Spleen (tissue), 7 donors: ENCODE data around the gene ZNF595.

Source experiments
- CTCF ChIP-seq, 11 experiments: fragments of 200-600 bp in 7 of 11; fragments of 450-650 bp in 4 of 11; sonication (generic) in 4 of 11; IDR thresholded peaks in 8 of 11; conservative IDR thresholded peaks in 3 of 11; 1 replicate in 7 of 11; 2 replicates in 4 of 11; pipeline versions ENCODE4 v1.4.0 to v1.8.0; 2016 to 2021; ENCODE audit warnings: antibody characterized with exemption in 11 of 11, inconsistent platforms in 4 of 11, mild to moderate bottlenecking in 1 of 11
- POLR2A ChIP-seq, 3 donors: fragments of 450-650 bp; IDR thresholded peaks; one replicate each; pipeline ENCODE4 v1.5.1; 2017; ENCODE audit warnings: antibody characterized with exemption in 3 of 3, mild to moderate bottlenecking in 1 of 3
- POLR2AphosphoS5 ChIP-seq, 3 donors: sonication (generic); formaldehyde crosslinking; IDR thresholded peaks; one replicate each; pipeline ENCODE4 v1.5.1; 2017; ENCODE audit warnings: antibody characterized with exemption in 3 of 3
- donor health status: DM: no; HTN: no; CAD: no; lungs with moderate emphysema.
- donor health status: DM: no; HTN: no; CAD: no.
- donor health status: DM: no; HTN: no; CAD: no.

GRCh38 chr4:112771-113170 is 59.6 kb downstream of the ZNF595 start:
- TF ChIP-seq CTCF (IDR thresholded peaks at IDR 0.05 in 8 of 11, conservative IDR thresholded peaks at IDR 0.05 in 3 of 11) (no peak), POLR2A (IDR thresholded peaks at IDR 0.05) (no peak), POLR2AphosphoS5 (IDR thresholded peaks at IDR 0.05) (no peak)
